Stimulated activated naive CD8-positive, alpha-beta T cell treated with anti-CD3 and anti-CD28 coated beads, Interleukin-15, Interleukin-2, amounts not matched to agents 100 ng/mL and 50 ng/mL, for 24 hours (primary cell): ENCODE data around the gene PHLPP1.

ENCODE experiments used
- H3K27ac Mint-ChIP-seq: one replicate; pipeline ENCODE4 v1.8.0; 2021; ENCODE audit warnings: mild to moderate bottlenecking, mixed read lengths
- H3K27me3 Mint-ChIP-seq: one replicate; pipeline ENCODE4 v1.8.0; 2021; ENCODE audit warnings: mixed read lengths
- H3K36me3 Mint-ChIP-seq: one replicate; pipeline ENCODE4 v1.8.0; 2021; ENCODE audit warnings: low read depth, mixed read lengths
- H3K4me1 Mint-ChIP-seq: one replicate; pipeline ENCODE4 v1.8.0; 2021; ENCODE audit warnings: low read depth, mixed read lengths
- H3K4me3 Mint-ChIP-seq: one replicate; pipeline ENCODE4 v1.8.0; 2021; ENCODE audit warnings: mild to moderate bottlenecking, mixed read lengths
- H3K9me3 Mint-ChIP-seq: one replicate; pipeline ENCODE4 v1.8.0; 2021; ENCODE audit warnings: mixed read lengths

Gene PHLPP1

GRCh38 chr18:62844850-62845643, 129.7 kb downstream of the PHLPP1 start:
- Mint-ChIP-seq H3K27ac (peak overlapping the region; percentile 93), H3K36me3 (peaks cover 6% of the 10 kb centered on the region), H3K9me3 (no peaks in the 10 kb centered on the region), H3K4me3 (peak overlapping the region; percentile 64), H3K4me1 (peaks cover 45% of the 10 kb centered on the region), H3K27me3 (no peaks in the 10 kb centered on the region)

GRCh38 chr18:62846313-62846712, 131.0 kb downstream of the PHLPP1 start:
- Mint-ChIP-seq H3K9me3 (no peaks in the 10 kb centered on the region), H3K27ac (peak overlapping the region; percentile 54), H3K36me3 (peaks cover 3% of the 10 kb centered on the region), H3K4me1 (peaks cover 37% of the 10 kb centered on the region), H3K27me3 (no peaks in the 10 kb centered on the region), H3K4me3 (peak overlapping the region; percentile 31)

GRCh38 chr18:62847081-62847480, 131.7 kb downstream of the PHLPP1 start:
- Mint-ChIP-seq H3K27ac (no peak overlapping the region), H3K9me3 (no peaks in the 10 kb centered on the region), H3K36me3 (peaks cover 3% of the 10 kb centered on the region), H3K4me1 (peaks cover 37% of the 10 kb centered on the region), H3K27me3 (no peaks in the 10 kb centered on the region), H3K4me3 (no peak overlapping the region)

- Mint-ChIP-seq H3K36me3 (peaks cover 3% of the 10 kb centered on the region), H3K4me1 (peaks cover 25% of the 10 kb centered on the region), H3K4me3 (no peak overlapping the region), H3K27ac (no peak overlapping the region), H3K9me3 (no peaks in the 10 kb centered on the region), H3K27me3 (no peaks in the 10 kb centered on the region)
These were observed 133.6 kb downstream of the PHLPP1 start for GRCh38 chr18:62848946-62849345.

- no peaks in the 10 kb centered on the region for H3K27me3 Mint-ChIP-seq
- no peak overlapping the region for H3K4me3 Mint-ChIP-seq
- no peaks in the 10 kb centered on the region for H3K9me3 Mint-ChIP-seq
- no peak overlapping the region for H3K27ac Mint-ChIP-seq
- H3K4me1 Mint-ChIP-seq = peaks cover 10% of the 10 kb centered on the region
- peaks cover 3% of the 10 kb centered on the region for H3K36me3 Mint-ChIP-seq
These were observed 135.4 kb downstream of the PHLPP1 start for GRCh38 chr18:62850619-62851306.

GRCh38 chr18:62852851-62853250, 137.5 kb downstream of the PHLPP1 start:
- H3K9me3 Mint-ChIP-seq = no peaks in the 10 kb centered on the region
- no peak overlapping the region for H3K4me3 Mint-ChIP-seq
- H3K27me3 Mint-ChIP-seq = no peaks in the 10 kb centered on the region
- H3K4me1 Mint-ChIP-seq = peaks cover 2% of the 10 kb centered on the region
- no peaks in the 10 kb centered on the region for H3K36me3 Mint-ChIP-seq
- H3K27ac Mint-ChIP-seq = no peak overlapping the region

GRCh38 chr18:62856294-62856693, 141.0 kb downstream of the PHLPP1 start:
- Mint-ChIP-seq H3K4me1 (no peaks in the 10 kb centered on the region), H3K36me3 (no peaks in the 10 kb centered on the region), H3K27me3 (no peaks in the 10 kb centered on the region), H3K4me3 (no peak overlapping the region), H3K9me3 (no peaks in the 10 kb centered on the region), H3K27ac (no peak overlapping the region)

GRCh38 chr18:62857263-62857976, 142.1 kb downstream of the PHLPP1 start:
- Mint-ChIP-seq H3K27me3 (no peaks in the 10 kb centered on the region), H3K9me3 (no peaks in the 10 kb centered on the region), H3K27ac (no peak overlapping the region), H3K4me1 (no peaks in the 10 kb centered on the region), H3K4me3 (no peak overlapping the region), H3K36me3 (peaks cover under 1% of the 10 kb centered on the region)

- H3K27me3 Mint-ChIP-seq = no peaks in the 10 kb centered on the region
- no peak overlapping the region for H3K4me3 Mint-ChIP-seq
- H3K4me1 Mint-ChIP-seq = no peaks in the 10 kb centered on the region
- H3K36me3 Mint-ChIP-seq = peaks cover 4% of the 10 kb centered on the region
- H3K27ac Mint-ChIP-seq = no peak overlapping the region
- H3K9me3 Mint-ChIP-seq = no peaks in the 10 kb centered on the region
These were observed 144.7 kb downstream of the PHLPP1 start for GRCh38 chr18:62860062-62860461.

- H3K4me3 Mint-ChIP-seq = no peak overlapping the region
- H3K36me3 Mint-ChIP-seq = peaks cover 4% of the 10 kb centered on the region
- H3K4me1 Mint-ChIP-seq = no peaks in the 10 kb centered on the region
- no peaks in the 10 kb centered on the region for H3K27me3 Mint-ChIP-seq
- no peaks in the 10 kb centered on the region for H3K9me3 Mint-ChIP-seq
- no peak overlapping the region for H3K27ac Mint-ChIP-seq
These were observed 147.1 kb downstream of the PHLPP1 start for GRCh38 chr18:62862466-62862865.

- Mint-ChIP-seq H3K4me1 (no peaks in the 10 kb centered on the region), H3K27me3 (no peaks in the 10 kb centered on the region), H3K9me3 (no peaks in the 10 kb centered on the region), H3K36me3 (peaks cover 4% of the 10 kb centered on the region), H3K4me3 (no peak overlapping the region), H3K27ac (no peak overlapping the region)
These were observed 148.2 kb downstream of the PHLPP1 start for GRCh38 chr18:62863579-62864001.

- Mint-ChIP-seq H3K4me3 (no peak overlapping the region), H3K27ac (no peak overlapping the region), H3K9me3 (no peaks in the 10 kb centered on the region), H3K4me1 (peaks cover 16% of the 10 kb centered on the region), H3K27me3 (no peaks in the 10 kb centered on the region), H3K36me3 (peaks cover 4% of the 10 kb centered on the region)
These were observed 150.2 kb downstream of the PHLPP1 start for GRCh38 chr18:62865498-62865897.

- H3K27ac Mint-ChIP-seq = no peak overlapping the region
- H3K4me3 Mint-ChIP-seq = no peak overlapping the region
- peaks cover 17% of the 10 kb centered on the region for H3K4me1 Mint-ChIP-seq
- H3K27me3 Mint-ChIP-seq = no peaks in the 10 kb centered on the region
- no peaks in the 10 kb centered on the region for H3K9me3 Mint-ChIP-seq
- H3K36me3 Mint-ChIP-seq = peaks cover 2% of the 10 kb centered on the region
These were observed 152.2 kb downstream of the PHLPP1 start for GRCh38 chr18:62867534-62867933.

GRCh38 chr18:62868645-62869044, 153.3 kb downstream of the PHLPP1 start:
- peak overlapping the region; percentile 87 for H3K27ac Mint-ChIP-seq
- H3K4me3 Mint-ChIP-seq = no peak overlapping the region
- no peaks in the 10 kb centered on the region for H3K27me3 Mint-ChIP-seq
- no peaks in the 10 kb centered on the region for H3K9me3 Mint-ChIP-seq
- H3K4me1 Mint-ChIP-seq = peaks cover 17% of the 10 kb centered on the region
- H3K36me3 Mint-ChIP-seq = no peaks in the 10 kb centered on the region

- Mint-ChIP-seq H3K27ac (no peak overlapping the region), H3K9me3 (no peaks in the 10 kb centered on the region), H3K36me3 (no peaks in the 10 kb centered on the region), H3K27me3 (no peaks in the 10 kb centered on the region), H3K4me1 (peaks cover 23% of the 10 kb centered on the region), H3K4me3 (no peak overlapping the region)
These were observed 155.3 kb downstream of the PHLPP1 start for GRCh38 chr18:62870643-62871042.
